Measurements from ENCODE around the gene RGS9.

The RGS9 gene

GRCh38 chr17:65154770-65155589, 17.8 kb downstream of the RGS9 start:
- no peaks in the 10 kb centered on the region for H3K27me3 ChIP-seq
- TF ChIP-seq, protein P1, sequence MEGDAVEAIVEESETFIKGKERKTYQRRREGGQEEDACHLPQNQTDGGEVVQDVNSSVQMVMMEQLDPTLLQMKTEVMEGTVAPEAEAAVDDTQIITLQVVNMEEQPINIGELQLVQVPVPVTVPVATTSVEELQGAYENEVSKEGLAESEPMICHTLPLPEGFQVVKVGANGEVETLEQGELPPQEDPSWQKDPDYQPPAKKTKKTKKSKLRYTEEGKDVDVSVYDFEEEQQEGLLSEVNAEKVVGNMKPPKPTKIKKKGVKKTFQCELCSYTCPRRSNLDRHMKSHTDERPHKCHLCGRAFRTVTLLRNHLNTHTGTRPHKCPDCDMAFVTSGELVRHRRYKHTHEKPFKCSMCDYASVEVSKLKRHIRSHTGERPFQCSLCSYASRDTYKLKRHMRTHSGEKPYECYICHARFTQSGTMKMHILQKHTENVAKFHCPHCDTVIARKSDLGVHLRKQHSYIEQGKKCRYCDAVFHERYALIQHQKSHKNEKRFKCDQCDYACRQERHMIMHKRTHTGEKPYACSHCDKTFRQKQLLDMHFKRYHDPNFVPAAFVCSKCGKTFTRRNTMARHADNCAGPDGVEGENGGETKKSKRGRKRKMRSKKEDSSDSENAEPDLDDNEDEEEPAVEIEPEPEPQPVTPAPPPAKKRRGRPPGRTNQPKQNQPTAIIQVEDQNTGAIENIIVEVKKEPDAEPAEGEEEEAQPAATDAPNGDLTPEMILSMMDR (IDR thresholded peaks at IDR 0.05), result no peak

DNA sequence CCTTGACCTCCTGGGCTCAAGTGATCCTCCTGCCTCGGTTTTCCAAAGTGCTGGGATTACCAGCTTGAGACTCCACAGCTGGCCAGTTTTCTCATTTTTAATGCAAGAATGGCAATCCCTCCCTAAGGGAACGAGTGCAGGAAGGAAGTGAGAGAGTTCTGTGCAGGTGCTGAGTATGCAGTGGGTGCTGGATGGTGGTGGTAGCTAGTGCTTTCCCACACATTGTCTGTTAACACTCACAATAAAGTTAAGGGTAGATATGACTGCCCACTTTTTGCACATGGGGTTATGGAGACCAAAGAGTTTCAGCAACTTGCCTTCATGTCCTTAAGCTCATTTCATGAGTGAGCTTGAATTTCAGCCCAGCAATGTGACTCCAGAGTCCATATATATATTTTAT, 18.5 kb downstream of the RGS9 start:
- H3K36me3 ChIP-seq, result no peaks in the 10 kb centered on the region
- H3K9me3 ChIP-seq, result no peaks in the 10 kb centered on the region
- no peaks in the 10 kb centered on the region for H3K4me1 ChIP-seq (ENCODE audit: control insufficient read depth in 1 of 2, insufficient read depth in 1 of 2, low read depth in 1 of 2, low read length in 1 of 2)
- H3K27ac ChIP-seq, result no peak overlapping the region
- H3K4me3 ChIP-seq (ENCODE audit: low read depth in 1 of 2, low read length in 1 of 2), result no peak overlapping the region
- H3K27me3 ChIP-seq, result no peaks in the 10 kb centered on the region
- TF ChIP-seq, protein P1 (IDR thresholded peaks at IDR 0.05), result no peak

More at GRCh38 chr17:65154770-65155589, 17.8 kb downstream of the RGS9 start:
- Histone ChIP-seq H3K4me3 (ENCODE audit: low read depth in 1 of 2, low read length in 1 of 2) (no peak overlapping the region), H3K4me1 (ENCODE audit: control insufficient read depth in 1 of 2, insufficient read depth in 1 of 2, low read depth in 1 of 2, low read length in 1 of 2) (no peaks in the 10 kb centered on the region), H3K27ac (no peak overlapping the region), H3K9me3 (no peaks in the 10 kb centered on the region), H3K36me3 (no peaks in the 10 kb centered on the region)

GRCh38 chr17:65156185-65156834, 19.1 kb downstream of the RGS9 start:
- H3K36me3 ChIP-seq, result no peaks in the 10 kb centered on the region
- no peaks in the 10 kb centered on the region for H3K4me1 ChIP-seq (ENCODE audit: control insufficient read depth in 1 of 2, insufficient read depth in 1 of 2, low read depth in 1 of 2, low read length in 1 of 2)
- TF ChIP-seq, protein P1 (IDR thresholded peaks at IDR 0.05), result no peak
- no peaks in the 10 kb centered on the region for H3K27me3 ChIP-seq
- H3K4me3 ChIP-seq (ENCODE audit: low read depth in 1 of 2, low read length in 1 of 2), result no peak overlapping the region
- H3K27ac ChIP-seq, result no peak overlapping the region
- H3K9me3 ChIP-seq, result no peaks in the 10 kb centered on the region

- Histone ChIP-seq H3K36me3 (no peaks in the 10 kb centered on the region), H3K4me3 (ENCODE audit: low read depth in 1 of 2, low read length in 1 of 2) (no peak overlapping the region), H3K27me3 (no peaks in the 10 kb centered on the region), H3K27ac (no peak overlapping the region), H3K4me1 (ENCODE audit: control insufficient read depth in 1 of 2, insufficient read depth in 1 of 2, low read depth in 1 of 2, low read length in 1 of 2) (no peaks in the 10 kb centered on the region), H3K9me3 (no peaks in the 10 kb centered on the region)
- TF ChIP-seq, protein P1 (IDR thresholded peaks at IDR 0.05), result no peak
Observed at GRCh38 chr17:65156835-65157565, 19.8 kb downstream of the RGS9 start.

GRCh38 chr17:65158041-65158440, 20.9 kb downstream of the RGS9 start:
- H3K27ac ChIP-seq, result no peak overlapping the region
- H3K27me3 ChIP-seq, result no peaks in the 10 kb centered on the region
- TF ChIP-seq, protein P1 (IDR thresholded peaks at IDR 0.05), result no peak
- no peaks in the 10 kb centered on the region for H3K4me1 ChIP-seq (ENCODE audit: control insufficient read depth in 1 of 2, insufficient read depth in 1 of 2, low read depth in 1 of 2, low read length in 1 of 2)
- H3K36me3 ChIP-seq, result no peaks in the 10 kb centered on the region
- H3K4me3 ChIP-seq (ENCODE audit: low read depth in 1 of 2, low read length in 1 of 2), result no peak overlapping the region
- H3K9me3 ChIP-seq, result no peaks in the 10 kb centered on the region

Measured in neutrophil (primary cell).